GM06990 (cell line): Measurements from ENCODE around the gene RLF.

ENCODE experiments used
- DNase-seq: peaks from one replicate; pipeline ENCODE4 v3.0.0-alpha.2; 2011; ENCODE audit not compliant: insufficient read length; ENCODE audit errors: extremely low read depth
- H3K27me3 ChIP-seq: replicated peaks from 2 replicates; pipeline ENCODE4 v1.6.0; 2011; ENCODE audit warnings: low read length; ENCODE audit not compliant: control insufficient read depth, insufficient read depth
- H3K36me3 ChIP-seq: 2 replicates; pipeline ENCODE4 v1.5.1; 2011; ENCODE audit warnings: low read length; ENCODE audit not compliant: control insufficient read depth, insufficient read depth
- H3K4me3 ChIP-seq: replicated peaks from 2 replicates; pipeline ENCODE4 v1.5.1; 2011; ENCODE audit warnings: low read depth, mild to moderate bottlenecking, control low read depth, low read length
- CTCF ChIP-seq: IDR thresholded peaks from 2 replicates; pipeline ENCODE4 v1.5.1; 2011; ENCODE audit warnings: low read length, control low read depth, mild to moderate bottlenecking, inconsistent platforms; ENCODE audit not compliant: insufficient read depth, poor library complexity, severe bottlenecking

RLF gene

GRCh38 chr1:40270152-40270834, 109.1 kb downstream of the RLF start:
- Histone ChIP-seq H3K4me3 (no peak overlapping the region), H3K27me3 (no peaks in the 10 kb centered on the region), H3K36me3 (peaks cover 12% of the 10 kb centered on the region)
- no peak for DNase-seq
- TF ChIP-seq CTCF: no peak

- Histone ChIP-seq H3K27me3 (no peaks in the 10 kb centered on the region), H3K4me3 (no peak overlapping the region), H3K36me3 (peaks cover 16% of the 10 kb centered on the region)
- no peak for TF ChIP-seq CTCF
- no peak for DNase-seq
Observed at GRCh38 chr1:40272653-40273213, 111.5 kb downstream of the RLF start.

GRCh38 chr1:40273547-40274166, 112.5 kb downstream of the RLF start:
- Histone ChIP-seq H3K36me3 (peaks cover 16% of the 10 kb centered on the region), H3K27me3 (no peaks in the 10 kb centered on the region), H3K4me3 (no peak overlapping the region)
- TF ChIP-seq CTCF: no peak
- no peak for DNase-seq

GRCh38 chr1:40274331-40274730, 113.1 kb downstream of the RLF start:
- H3K27me3 ChIP-seq: no peaks in the 10 kb centered on the region
- H3K36me3 ChIP-seq: peaks cover 16% of the 10 kb centered on the region
- TF ChIP-seq CTCF: no peak
- H3K4me3 ChIP-seq: no peak overlapping the region
- DNase-seq: no peak

GRCh38 chr1:40276122-40276521, 114.9 kb downstream of the RLF start:
- no peak for TF ChIP-seq CTCF
- no peak overlapping the region for H3K4me3 ChIP-seq
- H3K36me3 ChIP-seq: peaks cover 16% of the 10 kb centered on the region
- DNase-seq: no peak
- H3K27me3 ChIP-seq: no peaks in the 10 kb centered on the region
